ENCODE results near the gene B3GNT5.

The B3GNT5 gene

GRCh38 chr3:183267140-183267539, 14.1 kb downstream of the B3GNT5 start:
- DNase-seq = no peak

DNA sequence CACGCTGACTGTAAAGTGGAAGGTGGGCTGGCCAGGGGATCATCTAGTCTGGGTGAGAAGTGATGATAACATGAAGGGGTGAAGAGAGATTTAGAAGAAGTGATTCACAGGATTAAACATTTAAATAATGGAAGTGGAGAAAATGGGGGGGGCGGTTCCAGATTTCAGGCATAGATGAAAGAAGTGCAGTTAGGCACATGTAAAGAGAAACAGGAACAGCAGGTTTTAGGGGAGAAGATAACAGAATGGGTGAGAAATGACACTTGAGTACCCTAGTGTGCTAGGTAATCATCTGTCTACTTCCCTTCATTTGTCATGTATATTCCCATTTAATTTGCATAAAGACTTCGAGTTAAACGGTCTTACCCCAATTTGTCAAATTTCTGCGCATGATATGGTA, 15.3 kb downstream of the B3GNT5 start:
- DNase-seq = no peak

GRCh38 chr3:183269345-183269744, 16.3 kb downstream of the B3GNT5 start:
- DNase-seq = no peak

- no peak for DNase-seq
Measured at GRCh38 chr3:183270344-183270743, 17.3 kb downstream of the B3GNT5 start.

- no peak for DNase-seq
Measured at GRCh38 chr3:183272142-183272541, 19.1 kb downstream of the B3GNT5 start.

DNA sequence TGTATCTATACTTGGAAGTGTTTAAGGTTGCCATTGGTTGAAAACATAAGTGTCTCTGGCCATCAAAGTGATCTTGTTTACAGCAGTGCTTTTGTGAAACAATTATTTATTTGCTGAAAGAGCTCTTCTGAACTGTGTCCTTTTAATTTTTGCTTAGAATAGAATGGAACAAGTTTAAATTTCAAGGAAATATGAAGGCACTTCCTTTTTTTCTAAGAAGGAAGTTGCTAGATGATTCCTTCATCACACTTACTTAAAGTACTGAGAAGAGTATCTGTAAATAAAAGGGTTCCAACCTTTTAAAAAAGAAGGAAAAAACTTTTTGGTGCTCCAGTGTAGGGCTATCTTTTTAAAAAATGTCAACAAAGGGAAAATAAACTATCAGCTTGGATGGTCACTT, 19.7 kb downstream of the B3GNT5 start:
- no peak for DNase-seq

GRCh38 chr3:183274609-183275008, 21.6 kb downstream of the B3GNT5 start:
- DNase-seq = no peak

DNA sequence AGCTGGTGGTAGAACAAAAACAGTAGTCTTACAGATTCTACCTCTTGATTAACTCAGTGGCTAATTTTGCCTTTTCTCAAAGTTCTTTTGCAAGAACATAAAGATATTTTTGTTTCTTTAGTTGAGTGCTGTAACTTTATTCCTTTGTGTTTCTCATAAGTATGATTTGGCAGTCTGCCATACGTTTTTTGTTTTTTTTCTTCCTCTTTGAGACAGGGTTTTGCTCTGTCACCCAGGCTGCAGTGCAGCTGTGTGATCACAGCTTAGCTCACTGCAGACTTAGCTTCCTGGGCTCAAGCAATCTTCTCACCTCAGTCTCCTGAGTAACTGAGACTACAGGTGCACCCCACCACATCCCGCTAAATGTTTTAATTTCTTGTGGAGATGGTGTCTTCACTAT, 22.4 kb downstream of the B3GNT5 start:
- no peak for DNase-seq

DNA sequence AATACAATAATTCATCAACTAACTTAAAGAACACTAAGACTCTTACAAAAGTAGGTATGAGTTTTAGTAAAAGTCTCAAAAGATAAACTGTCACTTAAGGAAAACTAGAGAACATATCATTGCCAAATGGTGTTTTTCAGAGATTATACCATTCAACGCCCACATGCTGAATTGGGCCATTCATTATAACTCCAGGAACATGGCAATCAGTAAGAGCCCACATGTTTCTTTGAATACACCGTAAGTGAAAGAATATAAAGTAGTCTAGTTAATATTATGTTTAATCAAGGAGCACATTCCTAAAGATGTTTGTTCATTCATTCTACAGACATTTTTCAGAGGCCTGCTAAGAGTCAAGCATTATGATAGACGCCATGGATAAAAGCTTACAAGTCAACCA, 22.9 kb downstream of the B3GNT5 start:
- no peak for DNase-seq

- DNase-seq = no peak
Measured at GRCh38 chr3:183277260-183277659, 24.2 kb downstream of the B3GNT5 start.

DNA sequence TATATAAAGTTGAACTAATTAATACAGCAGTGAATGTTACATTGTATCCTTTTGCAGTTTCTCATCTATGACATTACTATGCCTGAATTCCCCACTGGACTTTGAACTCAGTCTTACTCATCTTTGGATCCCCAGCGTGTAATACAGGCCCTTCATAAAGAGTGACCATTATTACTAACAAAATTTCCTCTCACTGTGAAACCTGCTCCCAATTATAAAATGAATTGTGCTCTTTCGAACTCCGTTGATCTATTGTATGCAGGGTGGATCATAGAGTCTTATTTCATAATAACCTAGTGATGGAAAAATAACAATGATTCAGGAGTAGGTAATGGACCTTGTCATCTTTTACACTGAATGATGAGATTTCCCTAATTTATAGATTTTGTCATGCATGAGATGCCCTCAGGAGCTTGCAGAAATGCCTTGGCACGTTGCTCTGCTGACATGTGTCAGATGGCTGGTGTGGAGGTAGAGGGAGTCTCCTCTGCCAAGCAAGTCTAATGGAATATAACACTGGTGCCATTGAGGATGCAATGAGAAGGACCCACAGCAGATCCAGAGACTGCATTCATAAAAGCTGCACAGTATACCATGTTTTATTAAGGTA, 25.5 kb downstream of the B3GNT5 start:
- DNase-seq = no peak

GRCh38 chr3:183279371-183279770, 26.3 kb downstream of the B3GNT5 start:
- DNase-seq = no peak

GRCh38 chr3:183281126-183281797, 28.2 kb downstream of the B3GNT5 start:
- DNase-seq = no peak

DNA sequence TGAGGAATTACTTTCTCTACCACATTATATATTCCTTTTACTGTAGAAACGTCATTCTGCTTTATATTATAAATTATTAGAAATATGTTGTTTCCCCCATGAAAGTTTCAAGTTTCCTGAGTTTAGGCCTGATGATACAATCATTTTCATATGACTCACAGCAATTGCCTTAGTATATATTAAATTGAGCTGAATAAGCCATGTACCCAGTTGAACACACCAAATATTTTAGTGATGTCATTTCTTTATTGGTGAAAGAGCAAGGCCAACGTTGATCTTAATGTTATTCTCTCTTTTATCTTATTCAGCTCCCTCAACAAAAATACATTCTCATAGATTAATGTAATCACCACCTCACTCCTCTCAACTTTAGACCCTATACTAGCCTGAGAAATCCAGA, 30.8 kb downstream of the B3GNT5 start:
- DNase-seq = no peak

- DNase-seq = no peak
Measured at GRCh38 chr3:183284570-183284969, 31.5 kb downstream of the B3GNT5 start.

DNA sequence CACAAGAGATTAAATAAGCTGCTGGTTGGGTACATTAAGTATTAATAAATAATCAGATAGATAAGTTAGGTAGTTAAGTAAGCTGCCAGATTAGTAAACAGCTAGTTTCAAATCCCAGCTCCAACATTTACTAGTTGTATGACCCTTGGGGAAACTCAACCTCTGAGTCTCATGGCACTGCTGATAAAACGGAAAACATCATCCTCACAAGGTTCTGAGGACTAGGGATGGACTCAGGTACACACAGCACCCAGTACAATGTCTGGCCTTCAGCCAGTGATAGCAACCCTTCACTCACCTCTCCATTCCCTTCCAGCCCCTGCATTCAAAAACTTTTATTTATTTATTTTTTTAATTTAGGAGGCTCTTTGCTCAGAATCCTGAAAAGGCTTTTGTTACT, 32.3 kb downstream of the B3GNT5 start:
- DNase-seq = no peak

DNA sequence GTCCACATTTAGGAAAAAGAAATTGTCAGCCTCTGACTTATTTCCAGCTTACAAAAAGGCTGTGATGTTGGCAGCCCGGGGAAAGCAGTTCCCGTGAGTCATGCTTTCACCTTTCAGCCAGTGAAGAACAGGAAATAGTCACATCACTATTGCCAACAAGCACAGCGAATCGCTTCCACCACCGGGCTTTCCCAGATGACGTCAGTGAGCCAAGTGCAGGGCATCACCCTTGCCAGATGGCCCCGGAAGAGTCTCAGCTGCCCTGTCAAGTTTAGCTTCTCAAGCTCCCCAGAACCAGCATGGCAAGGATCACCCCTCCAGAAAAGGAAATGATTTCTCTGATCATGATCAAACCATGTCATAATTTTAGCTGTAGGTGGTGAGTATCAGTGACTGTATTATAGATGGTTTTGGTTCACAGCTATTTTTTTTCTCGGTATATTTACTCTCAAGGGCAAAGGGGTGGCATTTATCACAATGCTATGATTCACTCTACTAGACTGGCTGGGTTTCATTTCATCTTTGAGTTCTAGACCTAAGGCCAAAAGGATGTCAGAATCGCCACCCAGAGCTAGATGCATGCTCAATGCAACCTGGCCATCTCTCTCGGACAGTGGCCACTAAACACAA, 32.9 kb downstream of the B3GNT5 start:
- peak; percentile 22 for DNase-seq

- DNase-seq = no peak
Measured at GRCh38 chr3:183287301-183287971, 34.4 kb downstream of the B3GNT5 start.

GRCh38 chr3:183288117-183288516, 35.1 kb downstream of the B3GNT5 start:
- DNase-seq = no peak

GRCh38 chr3:183290216-183290615, 37.2 kb downstream of the B3GNT5 start:
- no peak for DNase-seq

- no peak for DNase-seq
Measured at GRCh38 chr3:183291497-183292031, 38.5 kb downstream of the B3GNT5 start.

- no peak for DNase-seq
Measured at GRCh38 chr3:183293966-183294365, 40.9 kb downstream of the B3GNT5 start.

DNA sequence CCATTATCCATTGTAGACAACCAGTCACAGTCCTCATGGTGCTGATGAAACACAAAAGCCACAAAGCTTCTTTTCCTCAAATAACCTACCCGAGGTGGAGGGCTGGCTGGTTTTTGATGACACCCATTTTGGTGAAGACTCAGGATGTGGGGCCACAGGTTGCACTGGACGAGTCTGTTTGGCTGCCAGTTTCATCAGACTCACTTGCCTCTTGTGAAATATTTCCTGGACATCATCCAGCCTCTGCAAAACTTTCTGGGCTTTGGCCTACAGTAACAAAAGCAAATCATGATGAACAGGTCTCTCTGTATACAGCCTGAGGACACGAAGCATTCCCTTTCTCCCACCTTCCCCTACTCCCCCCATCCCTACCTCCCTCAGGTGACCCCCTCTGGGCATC, 42.2 kb downstream of the B3GNT5 start:
- no peak for DNase-seq

- no peak for DNase-seq
Measured at GRCh38 chr3:183296944-183297343, 43.9 kb downstream of the B3GNT5 start.
